MM.1S (cell line): Measurements from ENCODE around the gene MPZL3.

Experiments
- EZH2 ChIP-seq: fragments of 300-600 bp; sonication (generic); optimal IDR thresholded peaks from 2 replicates; pipeline ENCODE3; 2017; ENCODE audit warnings: low read depth, mild to moderate bottlenecking, antibody characterized with exemption, low read length, mixed read lengths
- EZH2phosphoT487 ChIP-seq: fragments of 300-600 bp; sonication (generic); IDR thresholded peaks from 2 replicates; pipeline ENCODE4 v1.6.1; 2018; ENCODE audit warnings: antibody characterized with exemption, low read length
- TF ChIP-seq, protein P1 (sequence below): fragments of 300-600 bp; sonication (generic); IDR thresholded peaks from 2 replicates; pipeline ENCODE4 v1.5.1; 2016; ENCODE audit warnings: antibody characterized with exemption, low read length, mixed read lengths

DNA sequence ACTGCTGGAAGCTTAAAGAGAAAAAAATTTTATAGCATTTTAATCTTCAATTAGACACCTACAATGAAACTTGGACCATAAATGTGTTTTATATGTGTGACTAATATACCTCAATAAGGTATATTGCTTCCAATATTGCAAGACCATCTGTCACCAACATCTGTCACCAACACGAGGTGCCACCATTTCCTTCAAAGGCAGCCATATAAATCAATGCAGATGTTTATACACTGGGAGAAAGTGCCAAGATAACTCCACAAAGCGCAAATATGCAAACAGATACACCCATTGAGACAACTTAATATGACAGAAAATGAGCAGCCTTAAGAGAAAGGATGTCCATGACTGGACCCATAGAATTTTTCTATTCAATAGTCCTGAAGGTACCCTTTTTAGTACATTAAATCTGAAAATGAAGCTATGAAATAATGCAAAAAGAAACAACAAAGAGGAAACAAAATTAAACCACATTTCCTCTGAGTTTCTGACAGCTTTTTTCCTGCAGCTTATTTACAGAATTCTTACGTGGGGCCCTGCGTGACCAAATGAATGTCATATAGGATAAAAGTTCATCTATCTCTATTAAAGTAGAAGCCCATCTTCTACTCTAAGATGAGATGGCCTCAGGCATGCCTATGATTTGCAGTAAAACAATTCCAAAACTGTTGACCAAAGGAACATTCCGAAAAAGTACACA lies 12.5 kb downstream of the MPZL3 start:
- TF ChIP-seq, protein P1, sequence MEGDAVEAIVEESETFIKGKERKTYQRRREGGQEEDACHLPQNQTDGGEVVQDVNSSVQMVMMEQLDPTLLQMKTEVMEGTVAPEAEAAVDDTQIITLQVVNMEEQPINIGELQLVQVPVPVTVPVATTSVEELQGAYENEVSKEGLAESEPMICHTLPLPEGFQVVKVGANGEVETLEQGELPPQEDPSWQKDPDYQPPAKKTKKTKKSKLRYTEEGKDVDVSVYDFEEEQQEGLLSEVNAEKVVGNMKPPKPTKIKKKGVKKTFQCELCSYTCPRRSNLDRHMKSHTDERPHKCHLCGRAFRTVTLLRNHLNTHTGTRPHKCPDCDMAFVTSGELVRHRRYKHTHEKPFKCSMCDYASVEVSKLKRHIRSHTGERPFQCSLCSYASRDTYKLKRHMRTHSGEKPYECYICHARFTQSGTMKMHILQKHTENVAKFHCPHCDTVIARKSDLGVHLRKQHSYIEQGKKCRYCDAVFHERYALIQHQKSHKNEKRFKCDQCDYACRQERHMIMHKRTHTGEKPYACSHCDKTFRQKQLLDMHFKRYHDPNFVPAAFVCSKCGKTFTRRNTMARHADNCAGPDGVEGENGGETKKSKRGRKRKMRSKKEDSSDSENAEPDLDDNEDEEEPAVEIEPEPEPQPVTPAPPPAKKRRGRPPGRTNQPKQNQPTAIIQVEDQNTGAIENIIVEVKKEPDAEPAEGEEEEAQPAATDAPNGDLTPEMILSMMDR, result no peak
- no peak for TF ChIP-seq EZH2phosphoT487
- no peak for TF ChIP-seq EZH2
